Measurements from ENCODE around the gene DHX32.

DNA sequence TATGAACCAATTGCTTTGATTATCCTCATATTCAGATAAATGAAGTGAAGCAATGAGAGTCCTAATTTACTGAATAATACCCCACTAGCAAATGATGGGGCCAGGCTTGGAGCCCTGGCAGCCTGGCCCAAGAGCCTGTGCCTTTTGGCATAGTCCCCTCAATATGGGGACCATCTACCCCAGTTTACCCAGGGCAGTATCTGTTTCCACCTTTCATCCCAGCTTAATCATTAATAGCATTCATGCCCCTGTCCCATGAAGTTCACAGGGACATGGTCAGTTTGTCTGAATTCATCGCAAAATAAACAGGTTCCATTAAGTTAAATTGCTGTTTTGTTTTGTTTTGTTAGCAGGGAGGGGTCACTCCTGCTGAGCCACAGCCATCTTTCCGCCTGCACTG is 32.2 kb downstream of the DHX32 start:
- TF ChIP-seq, protein P1, sequence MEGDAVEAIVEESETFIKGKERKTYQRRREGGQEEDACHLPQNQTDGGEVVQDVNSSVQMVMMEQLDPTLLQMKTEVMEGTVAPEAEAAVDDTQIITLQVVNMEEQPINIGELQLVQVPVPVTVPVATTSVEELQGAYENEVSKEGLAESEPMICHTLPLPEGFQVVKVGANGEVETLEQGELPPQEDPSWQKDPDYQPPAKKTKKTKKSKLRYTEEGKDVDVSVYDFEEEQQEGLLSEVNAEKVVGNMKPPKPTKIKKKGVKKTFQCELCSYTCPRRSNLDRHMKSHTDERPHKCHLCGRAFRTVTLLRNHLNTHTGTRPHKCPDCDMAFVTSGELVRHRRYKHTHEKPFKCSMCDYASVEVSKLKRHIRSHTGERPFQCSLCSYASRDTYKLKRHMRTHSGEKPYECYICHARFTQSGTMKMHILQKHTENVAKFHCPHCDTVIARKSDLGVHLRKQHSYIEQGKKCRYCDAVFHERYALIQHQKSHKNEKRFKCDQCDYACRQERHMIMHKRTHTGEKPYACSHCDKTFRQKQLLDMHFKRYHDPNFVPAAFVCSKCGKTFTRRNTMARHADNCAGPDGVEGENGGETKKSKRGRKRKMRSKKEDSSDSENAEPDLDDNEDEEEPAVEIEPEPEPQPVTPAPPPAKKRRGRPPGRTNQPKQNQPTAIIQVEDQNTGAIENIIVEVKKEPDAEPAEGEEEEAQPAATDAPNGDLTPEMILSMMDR (IDR thresholded peaks at IDR 0.05 in 4 of 5, conservative IDR thresholded peaks at IDR 0.05 in 1 of 5): no peak
- no peak for TF ChIP-seq POLR2A (IDR thresholded peaks at IDR 0.05)

All from gastrocnemius medialis (tissue), 4 donors.